D721Med (cell line): ENCODE measurements around the gene PLAU.
"Not testable (repeated sequence)": the region's sequence is repeated elsewhere in the genome, so short reads cannot be mapped to it uniquely, and the experiment has no call there.

Source experiments
- DNase-seq: peaks from one replicate; pipeline ENCODE4 v3.0.0; 2011; ENCODE audit warnings: low spot score; ENCODE audit not compliant: insufficient read length
- FAIRE-seq: peaks from 2 replicates; lab custom pipeline; 2011; peaks lifted over from hg19 to GRCh38; lab: Jason Lieb, UNC
- TF ChIP-seq, protein P1 (sequence below): IDR thresholded peaks from 2 replicates; pipeline ENCODE4 v1.5.1; 2012; ENCODE audit warnings: mild to moderate bottlenecking, control low read depth; ENCODE audit not compliant: insufficient read depth; ENCODE audit errors: missing control alignments

The PLAU gene

DNA sequence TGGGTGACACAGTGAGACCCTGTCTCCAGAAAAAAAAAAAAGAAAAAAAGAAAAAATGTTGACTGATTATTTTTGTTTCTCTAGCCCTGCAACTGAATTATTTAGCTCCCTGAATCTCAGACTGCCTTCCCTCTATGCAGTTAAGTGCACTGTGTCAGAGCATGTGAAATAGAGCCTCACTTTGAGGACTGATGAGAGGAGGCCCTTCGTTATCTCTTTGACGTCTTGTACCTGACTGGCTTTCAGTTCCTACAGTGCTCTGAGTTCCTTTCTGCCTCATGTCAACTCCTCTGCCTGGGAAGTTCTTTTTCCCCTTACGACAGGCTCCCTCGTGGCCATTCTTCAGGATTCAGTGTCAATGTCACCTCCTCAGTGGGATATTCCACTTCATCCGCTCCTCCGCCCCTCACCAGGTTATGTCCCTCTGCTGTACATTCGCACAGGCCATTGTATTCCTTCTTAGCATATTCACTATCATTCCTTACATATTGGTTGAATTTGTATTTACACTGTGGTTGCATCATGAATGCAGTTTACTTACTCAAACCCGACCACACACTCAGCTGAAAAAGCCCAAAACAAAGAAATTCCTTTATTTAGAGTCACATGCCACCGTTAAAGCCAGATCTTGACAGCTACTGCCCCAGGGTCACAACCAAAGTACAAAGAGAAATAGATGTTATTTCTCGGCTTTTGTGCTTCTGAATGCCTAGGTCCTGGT is 18.5 kb upstream of the PLAU start:
- DNase-seq = no peak
- FAIRE-seq = no peak
- TF ChIP-seq, protein P1, sequence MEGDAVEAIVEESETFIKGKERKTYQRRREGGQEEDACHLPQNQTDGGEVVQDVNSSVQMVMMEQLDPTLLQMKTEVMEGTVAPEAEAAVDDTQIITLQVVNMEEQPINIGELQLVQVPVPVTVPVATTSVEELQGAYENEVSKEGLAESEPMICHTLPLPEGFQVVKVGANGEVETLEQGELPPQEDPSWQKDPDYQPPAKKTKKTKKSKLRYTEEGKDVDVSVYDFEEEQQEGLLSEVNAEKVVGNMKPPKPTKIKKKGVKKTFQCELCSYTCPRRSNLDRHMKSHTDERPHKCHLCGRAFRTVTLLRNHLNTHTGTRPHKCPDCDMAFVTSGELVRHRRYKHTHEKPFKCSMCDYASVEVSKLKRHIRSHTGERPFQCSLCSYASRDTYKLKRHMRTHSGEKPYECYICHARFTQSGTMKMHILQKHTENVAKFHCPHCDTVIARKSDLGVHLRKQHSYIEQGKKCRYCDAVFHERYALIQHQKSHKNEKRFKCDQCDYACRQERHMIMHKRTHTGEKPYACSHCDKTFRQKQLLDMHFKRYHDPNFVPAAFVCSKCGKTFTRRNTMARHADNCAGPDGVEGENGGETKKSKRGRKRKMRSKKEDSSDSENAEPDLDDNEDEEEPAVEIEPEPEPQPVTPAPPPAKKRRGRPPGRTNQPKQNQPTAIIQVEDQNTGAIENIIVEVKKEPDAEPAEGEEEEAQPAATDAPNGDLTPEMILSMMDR = no peak

- FAIRE-seq (no peak), DNase-seq (no peak)
- TF ChIP-seq, protein P1 = no peak
These were observed 17.5 kb upstream of the PLAU start for GRCh38 chr10:73893426-73893825.

DNA sequence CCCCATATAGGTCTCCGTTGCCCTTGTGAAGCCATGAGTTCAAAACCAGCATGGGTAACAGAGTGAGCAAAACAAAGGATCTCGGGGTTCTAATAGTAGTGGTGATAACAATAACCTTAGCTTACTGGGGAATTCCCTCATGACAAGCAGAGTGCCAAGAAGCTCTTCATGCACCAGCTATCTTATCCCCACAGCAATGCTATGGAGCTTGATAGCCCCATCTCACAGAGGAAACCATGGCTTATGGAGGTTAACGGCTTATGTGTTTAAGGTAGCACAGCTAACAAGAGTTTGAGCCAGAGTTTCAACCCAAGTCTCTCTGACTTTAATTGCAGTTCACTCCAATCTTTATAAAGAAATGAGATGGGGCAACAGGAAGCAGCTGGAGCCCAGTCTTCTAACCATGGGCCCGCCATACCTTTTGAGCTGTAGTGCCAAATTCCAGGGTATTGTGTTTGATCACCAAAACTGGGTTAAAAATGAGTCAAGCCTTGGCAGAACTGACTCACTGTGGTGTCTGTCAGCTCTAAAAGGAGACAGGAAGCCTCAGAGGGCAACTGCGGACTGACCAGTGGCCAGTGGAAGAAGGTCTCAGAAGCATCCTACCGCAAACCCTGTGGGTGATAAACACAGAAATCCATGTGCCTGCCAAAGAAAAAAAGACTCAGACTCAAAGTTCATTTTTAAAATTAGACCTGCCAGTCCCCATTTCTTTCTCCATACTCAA is 16.5 kb upstream of the PLAU start:
- FAIRE-seq = no peak
- TF ChIP-seq, protein P1 = no peak
- DNase-seq = no peak

GRCh38 chr10:73895381-73895780 is 15.6 kb upstream of the PLAU start:
- not testable (repeated sequence) for DNase-seq, FAIRE-seq

GRCh38 chr10:73897693-73898092 is 13.2 kb upstream of the PLAU start:
- DNase-seq (no peak), FAIRE-seq (no peak)
- TF ChIP-seq, protein P1 = no peak

DNA sequence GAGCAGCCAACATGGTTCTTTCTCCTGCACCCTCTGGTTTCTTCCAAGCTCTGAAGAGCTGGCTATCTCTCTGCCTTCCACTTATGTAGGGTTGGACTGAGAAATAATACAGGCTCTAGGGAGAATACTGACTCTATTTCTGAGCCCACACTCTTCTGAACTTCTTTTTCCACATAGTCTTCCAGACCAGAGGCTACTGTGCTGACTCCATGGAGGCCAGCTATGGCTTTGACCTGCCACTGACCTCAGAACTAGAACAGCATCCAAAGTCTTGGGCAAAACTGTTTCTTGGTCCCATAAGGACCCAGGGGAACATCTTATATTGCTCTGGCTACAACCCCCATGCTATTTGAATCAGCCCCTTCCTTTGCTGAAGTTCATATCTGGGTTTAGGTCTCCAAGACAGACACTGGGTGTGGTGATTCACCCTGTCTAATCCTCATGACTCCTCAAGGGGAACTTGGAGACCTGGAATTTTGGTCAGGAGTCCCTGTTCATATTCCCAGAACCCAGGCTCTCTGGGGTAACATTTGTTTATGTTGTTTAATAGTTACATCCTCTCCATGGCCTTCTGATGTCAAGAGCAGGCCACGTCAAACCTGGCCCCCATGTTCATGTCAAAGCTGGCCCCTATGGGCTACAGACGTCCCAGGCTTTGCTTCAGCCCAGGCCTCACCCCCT is 12.1 kb upstream of the PLAU start:
- FAIRE-seq = no peak
- TF ChIP-seq, protein P1 = no peak
- DNase-seq = no peak

- FAIRE-seq = no peak
- DNase-seq = no peak
- TF ChIP-seq, protein P1 = no peak
These were observed 11.5 kb upstream of the PLAU start for GRCh38 chr10:73899423-73899822.
